ENCODE results near the gene SYCE1L. TPM values are rescaled to one million over a fixed set of nuclear protein-coding genes. Genes with fewer than 3 reads are reported as not detected.
"Not testable (repeated sequence)": the region's sequence is repeated elsewhere in the genome, so short reads cannot be mapped to it uniquely, and the experiment has no call there.

SYCE1L gene
- total and polyA plus RNA-seq, 3 donors from 2014 or later: 7.8 to 20.7 (median 7.9) TPM

- Histone ChIP-seq H3K9me3 (no peaks in the 10 kb centered on the region), H3K4me1 (no peaks in the 10 kb centered on the region), H3K36me3 (ENCODE audit: low read depth, missing control alignments) (no peaks in the 10 kb centered on the region), H3K4me3 (no peak overlapping the region), H3K27ac (no peak overlapping the region), H3K27me3 (no peaks in the 10 kb centered on the region)
- TF ChIP-seq CTCF (IDR thresholded peaks at IDR 0.05) (no peak), POLR2A (IDR thresholded peaks at IDR 0.05) (no peak)
- no peak for DNase-seq
- intact Hi-C loops (cut with DNase I; ENCODE audit: low total_unique reads): no loop called here
- 87% methylated on average over 5 of the region's 5 CpGs for WGBS, 2 donors
Measured at GRCh38 chr16:77238593-77238992, 39.4 kb downstream of the SYCE1L start.

DNA sequence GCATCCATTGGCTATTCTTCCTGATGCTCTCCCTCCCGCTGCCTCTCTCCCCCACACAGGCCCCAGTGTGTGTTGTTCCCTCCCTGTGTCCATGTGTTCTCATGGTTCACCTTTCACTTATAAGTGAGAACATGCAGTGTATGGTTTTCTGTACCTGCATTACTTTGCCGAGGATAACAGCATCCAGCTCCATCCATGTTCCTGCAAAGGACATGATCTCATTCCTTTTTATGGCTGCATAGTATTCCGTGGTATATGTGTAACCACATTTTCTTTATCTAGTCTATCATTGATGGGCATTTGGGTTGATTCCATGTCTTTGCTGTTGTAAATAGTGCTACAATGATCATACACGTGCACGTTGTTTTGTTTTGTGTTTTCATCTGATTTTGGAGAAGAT is 43.3 kb downstream of the SYCE1L start:
- WGBS, 2 donors: 90 to 92% methylated on average over 5 of the region's 5 CpGs
- H3K36me3 ChIP-seq (ENCODE audit: low read depth, missing control alignments); H3K4me3 ChIP-seq; H3K27ac ChIP-seq; DNase-seq; H3K9me3 ChIP-seq; H3K4me1 ChIP-seq; H3K27me3 ChIP-seq: not testable (repeated sequence)
- intact Hi-C loops (cut with DNase I; ENCODE audit: low total_unique reads): loop anchor here (5.0 kb wide), 1 partner anchor 335 kb away; no protein-coding TSS in a partner anchor

DNA sequence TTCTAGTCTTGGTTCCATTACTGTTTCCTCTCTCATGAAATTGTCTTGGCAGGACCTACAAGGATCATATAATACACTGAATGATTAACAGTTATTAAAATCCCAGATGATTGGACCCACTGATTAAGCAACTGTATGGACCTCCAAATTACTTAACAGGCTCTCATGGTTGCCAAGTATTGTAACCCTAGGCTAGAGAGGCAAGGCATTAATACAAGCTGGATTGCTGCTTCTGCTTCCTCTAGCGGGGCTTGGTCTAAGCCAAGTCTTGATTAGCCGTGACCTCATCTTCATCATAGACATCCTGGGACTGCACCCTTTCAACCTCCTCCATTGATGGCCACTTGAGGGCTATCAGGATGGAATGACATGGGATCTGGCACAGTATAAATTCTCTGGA is 46.9 kb downstream of the SYCE1L start:
- DNase-seq: no peak
- 82 to 95% methylated on average over 2 of the region's 2 CpGs for WGBS, 2 donors
- Histone ChIP-seq H3K27ac (no peak overlapping the region), H3K36me3 (ENCODE audit: low read depth, missing control alignments) (no peaks in the 10 kb centered on the region), H3K9me3 (no peaks in the 10 kb centered on the region), H3K27me3 (no peaks in the 10 kb centered on the region), H3K4me1 (no peaks in the 10 kb centered on the region), H3K4me3 (no peak overlapping the region)
- intact Hi-C loops (cut with DNase I; ENCODE audit: low total_unique reads): no loop called here
- TF ChIP-seq POLR2A (IDR thresholded peaks at IDR 0.05): no peak
- TF ChIP-seq CTCF (IDR thresholded peaks at IDR 0.05): no peak

- WGBS, 2 donors: 91 to 92% methylated on average over 4 of the region's 4 CpGs
- Histone ChIP-seq H3K27ac (no peak overlapping the region), H3K27me3 (no peaks in the 10 kb centered on the region), H3K9me3 (no peaks in the 10 kb centered on the region), H3K4me3 (no peak overlapping the region), H3K36me3 (ENCODE audit: low read depth, missing control alignments) (no peaks in the 10 kb centered on the region), H3K4me1 (no peaks in the 10 kb centered on the region)
- intact Hi-C loops (cut with DNase I; ENCODE audit: low total_unique reads): no loop called here
- TF ChIP-seq CTCF (IDR thresholded peaks at IDR 0.05) (no peak), POLR2A (IDR thresholded peaks at IDR 0.05) (no peak)
- no peak for DNase-seq
Measured at GRCh38 chr16:77250400-77250799, 51.2 kb downstream of the SYCE1L start.

Other genes starting within 250 kb of the SYCE1L start
- gene MON1B, start 8.2 kb upstream of the SYCE1L start, total RNA-seq: 10 to 100 TPM; 25.4 to 30.5 TPM
- 18.6 TPM for gene MON1B, start 8.2 kb upstream of the SYCE1L start, polyA plus RNA-seq (ENCODE audit: insufficient read depth, low read depth, low replicate concordance)
- gene ADAMTS18, start 235.6 kb downstream of the SYCE1L start, total RNA-seq: 1 to 10 TPM; 1.1 to 3.4 TPM
- 0.65 TPM for gene ADAMTS18, start 235.6 kb downstream of the SYCE1L start, polyA plus RNA-seq (ENCODE audit: insufficient read depth, low read depth, low replicate concordance)

Data from testis (tissue), 3 donors.